Caco-2 (cell line): ENCODE data around the gene LRRC1. TPM values are rescaled to one million over a fixed set of nuclear protein-coding genes. Genes with fewer than 3 reads are reported as not detected.

Source experiments
- BruUV-seq: library from RNA; stranded (reverse); fragments of 400-500 nt; replicated peaks from 2 replicates; lab custom pipeline; 2021; lab: Mats Ljungman, UMichigan
- CTCF ChIA-PET: fragments of 300-600 bp; sonication (Branson Sonifier 250); formaldehyde crosslinking; loops from one replicate; lab custom pipeline; 2022; ENCODE audit warnings: antibody characterized with exemption; lab: Charles Lee
- POLR2A ChIA-PET: fragments of 300-600 bp; sonication (Branson Sonifier 250); formaldehyde crosslinking; loops from one replicate; lab custom pipeline; 2022; ENCODE audit warnings: antibody characterized with exemption; lab: Charles Lee
- DNase-seq, 2 experiments: peaks; one replicate each; pipeline versions ENCODE4 v3.0.0 to v3.0.0-alpha.2; 2020 to 2022
- H3K27me3 ChIP-seq: replicated peaks from 2 replicates; pipeline ENCODE4 v1.6.0; 2011; ENCODE audit warnings: low read length; ENCODE audit not compliant: control insufficient read depth, insufficient read depth
- H3K36me3 ChIP-seq: 2 replicates; pipeline ENCODE4 v1.5.1; 2011; ENCODE audit warnings: low read length; ENCODE audit not compliant: control insufficient read depth, insufficient read depth
- H3K4me1 ChIP-seq: fragments of 250-450 bp; sonication (Bioruptor Pico); 2 replicates; pipeline ENCODE4 v1.5.1; 2020; ENCODE audit warnings: mild to moderate bottlenecking
- H3K4me3 ChIP-seq: 2 replicates; pipeline ENCODE4 v1.5.1; 2011; ENCODE audit warnings: low read depth, mild to moderate bottlenecking, control low read depth, low read length
- H3K9me3 ChIP-seq: fragments of 250-450 bp; sonication (Bioruptor Pico); 2 replicates; pipeline ENCODE4 v1.5.1; 2020; ENCODE audit warnings: mild to moderate bottlenecking, moderate library complexity
- H3K27ac Mint-ChIP-seq: one replicate; pipeline ENCODE4 v1.8.0; 2022; ENCODE audit warnings: mixed read lengths; ENCODE audit not compliant: unreplicated experiment
- H3K27me3 Mint-ChIP-seq: one replicate; pipeline ENCODE4 v1.8.0; 2022; ENCODE audit warnings: mixed read lengths; ENCODE audit not compliant: insufficient read depth, unreplicated experiment
- H3K36me3 Mint-ChIP-seq: one replicate; pipeline ENCODE4 v1.8.0; 2022; ENCODE audit warnings: mild to moderate bottlenecking, mixed read lengths; ENCODE audit not compliant: insufficient read depth, unreplicated experiment
- H3K4me1 Mint-ChIP-seq: one replicate; pipeline ENCODE4 v1.8.0; 2022; ENCODE audit warnings: low read depth, mixed read lengths; ENCODE audit not compliant: unreplicated experiment
- H3K4me3 Mint-ChIP-seq: one replicate; pipeline ENCODE4 v1.8.0; 2022; ENCODE audit warnings: mild to moderate bottlenecking, moderate library complexity, mixed read lengths; ENCODE audit not compliant: unreplicated experiment
- H3K9me3 Mint-ChIP-seq: one replicate; pipeline ENCODE4 v1.8.0; 2022; ENCODE audit warnings: mixed read lengths; ENCODE audit not compliant: unreplicated experiment
- CTCF ChIP-seq, 2 experiments: fragments of 200-600 bp in 1 of 2; IDR thresholded peaks; 1 replicate in 1 of 2; 2 replicates in 1 of 2; pipeline versions ENCODE4 v1.5.1 to v1.8.0; 2011 to 2022; ENCODE audit warnings: antibody characterized with exemption in 1 of 2, control low read depth in 1 of 2, inconsistent platforms in 1 of 2, low read depth in 1 of 2, low read length in 1 of 2, mild to moderate bottlenecking in 1 of 2, moderate library complexity in 1 of 2; ENCODE audit not compliant: insufficient read depth in 1 of 2, severe bottlenecking in 1 of 2, unreplicated experiment in 1 of 2
- intact Hi-C: fragments of 100-400 bp; cut with micrococcal nuclease; formaldehyde crosslinking; loops from one replicate; pipeline ENCODE4 v1.10.0; 2022; ENCODE audit not compliant: unreplicated experiment
- total RNA-seq: library from RNA; stranded (reverse); gene quantifications from 2 replicates; pipeline ENCODE4 v1.2.3, GENCODE V29; 2022

The LRRC1 gene
- total RNA-seq, 1 experiment from 2014 or later, result 60.8 TPM

DNA sequence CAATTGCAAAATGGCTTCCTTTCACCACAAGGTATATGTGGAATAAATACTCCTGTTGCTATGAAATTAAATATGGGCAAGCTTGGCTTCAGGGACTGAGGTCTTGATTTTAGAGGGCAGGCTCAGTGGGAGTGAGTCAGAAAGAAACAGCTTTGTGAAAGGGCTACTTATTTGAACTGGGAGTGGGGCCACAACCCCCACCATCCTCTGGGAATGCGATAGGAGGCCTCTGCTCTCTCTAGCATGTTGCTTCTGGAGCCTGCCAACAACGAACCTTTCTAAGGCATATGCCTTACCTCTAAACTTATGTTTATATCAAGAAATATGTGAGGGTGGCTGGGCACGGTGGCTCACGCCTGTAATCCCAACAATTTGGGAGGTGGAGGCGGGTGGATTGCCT lies 149.7 kb downstream of the LRRC1 start:
- POLR2A ChIA-PET, result no interaction called here
- no peaks in the 10 kb centered on the region for H3K36me3 ChIP-seq
- Mint-ChIP-seq H3K27ac (no peak overlapping the region), H3K4me1 (peaks cover 8% of the 10 kb centered on the region), H3K9me3 (peaks cover 20% of the 10 kb centered on the region), H3K4me3 (no peak overlapping the region), H3K36me3 (peaks cover 27% of the 10 kb centered on the region), H3K27me3 (no peaks in the 10 kb centered on the region)
- H3K27me3 ChIP-seq, result no peaks in the 10 kb centered on the region
- intact Hi-C loops, result no loop called here
- no peak for TF ChIP-seq CTCF (IDR thresholded peaks at IDR 0.05; ENCODE audit: insufficient read depth in 1 of 2, low read depth in 1 of 2, low read length in 1 of 2, severe bottlenecking in 1 of 2, unreplicated experiment in 1 of 2)
- H3K9me3 ChIP-seq, result peaks cover 5% of the 10 kb centered on the region; the same call in 1 of the 2 replicates
- CTCF ChIA-PET, result no interaction called here
- H3K4me3 ChIP-seq, result no peak overlapping the region
- DNase-seq, result no peak
- H3K4me1 ChIP-seq, result no peaks in the 10 kb centered on the region
- no TSS peak for BruUV-seq

GRCh38 chr6:53945765-53946407 lies 151.1 kb downstream of the LRRC1 start:
- ChIA-PET CTCF (no interaction called here), POLR2A (no interaction called here)
- no peak for DNase-seq
- Mint-ChIP-seq H3K36me3 (peaks cover 21% of the 10 kb centered on the region), H3K4me1 (peaks cover 8% of the 10 kb centered on the region), H3K27me3 (no peaks in the 10 kb centered on the region), H3K4me3 (no peak overlapping the region), H3K9me3 (peaks cover 20% of the 10 kb centered on the region), H3K27ac (no peak overlapping the region)
- peaks cover 11% of the 10 kb centered on the region; the same call in 1 of the 2 replicates for H3K9me3 ChIP-seq
- no peaks in the 10 kb centered on the region for H3K36me3 ChIP-seq
- H3K4me1 ChIP-seq, result no peaks in the 10 kb centered on the region
- intact Hi-C loops, result no loop called here
- H3K27me3 ChIP-seq, result no peaks in the 10 kb centered on the region
- TF ChIP-seq CTCF (IDR thresholded peaks at IDR 0.05; ENCODE audit: insufficient read depth in 1 of 2, low read depth in 1 of 2, low read length in 1 of 2, severe bottlenecking in 1 of 2, unreplicated experiment in 1 of 2), result no peak
- H3K4me3 ChIP-seq, result no peak overlapping the region
- no TSS peak for BruUV-seq

- Histone ChIP-seq H3K9me3 (peaks cover 11% of the 10 kb centered on the region; the same call in 1 of the 2 replicates), H3K4me1 (no peaks in the 10 kb centered on the region), H3K4me3 (no peak overlapping the region), H3K36me3 (no peaks in the 10 kb centered on the region), H3K27me3 (no peaks in the 10 kb centered on the region)
- peaks cover 18% of the 10 kb centered on the region for H3K36me3 Mint-ChIP-seq
- H3K9me3 Mint-ChIP-seq, result peaks cover 30% of the 10 kb centered on the region
- no peak for TF ChIP-seq CTCF (IDR thresholded peaks at IDR 0.05; ENCODE audit: insufficient read depth in 1 of 2, low read depth in 1 of 2, low read length in 1 of 2, severe bottlenecking in 1 of 2, unreplicated experiment in 1 of 2)
- no peak overlapping the region for H3K27ac Mint-ChIP-seq
- intact Hi-C loops, result no loop called here
- no peak for DNase-seq
- no peak overlapping the region for H3K4me3 Mint-ChIP-seq
- H3K27me3 Mint-ChIP-seq, result no peaks in the 10 kb centered on the region
- ChIA-PET CTCF (no interaction called here), POLR2A (no interaction called here)
- no TSS peak for BruUV-seq
- peaks cover 1% of the 10 kb centered on the region for H3K4me1 Mint-ChIP-seq
Observed at GRCh38 chr6:53947780-53948179, 153.0 kb downstream of the LRRC1 start.
